ENCODE results near the gene SMAP1.

DNA sequence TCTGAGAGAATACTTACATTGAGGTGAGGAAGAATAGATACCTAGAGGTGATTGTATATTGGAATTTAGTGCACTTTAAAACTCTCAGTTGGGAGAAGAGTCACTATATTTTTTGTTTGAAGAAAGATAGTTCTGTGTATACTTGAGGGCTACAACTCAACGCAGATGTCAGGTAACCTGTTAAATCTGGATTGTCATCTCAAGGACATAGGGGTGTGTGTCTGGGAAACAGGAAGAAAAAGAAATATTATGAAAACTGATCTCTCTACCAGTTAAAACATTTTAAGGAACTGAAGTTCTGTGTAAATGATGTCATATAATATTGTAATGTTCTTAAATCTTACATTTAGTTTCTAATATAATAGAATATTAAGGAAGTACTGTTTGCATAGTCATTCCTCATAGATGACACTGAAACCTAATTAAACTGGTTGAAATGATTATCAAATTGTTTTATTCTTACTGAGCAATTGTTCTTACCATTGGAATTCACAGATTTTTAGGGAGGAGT lies 86.2 kb downstream of the SMAP1 start:
- TF ChIP-seq, protein P1, sequence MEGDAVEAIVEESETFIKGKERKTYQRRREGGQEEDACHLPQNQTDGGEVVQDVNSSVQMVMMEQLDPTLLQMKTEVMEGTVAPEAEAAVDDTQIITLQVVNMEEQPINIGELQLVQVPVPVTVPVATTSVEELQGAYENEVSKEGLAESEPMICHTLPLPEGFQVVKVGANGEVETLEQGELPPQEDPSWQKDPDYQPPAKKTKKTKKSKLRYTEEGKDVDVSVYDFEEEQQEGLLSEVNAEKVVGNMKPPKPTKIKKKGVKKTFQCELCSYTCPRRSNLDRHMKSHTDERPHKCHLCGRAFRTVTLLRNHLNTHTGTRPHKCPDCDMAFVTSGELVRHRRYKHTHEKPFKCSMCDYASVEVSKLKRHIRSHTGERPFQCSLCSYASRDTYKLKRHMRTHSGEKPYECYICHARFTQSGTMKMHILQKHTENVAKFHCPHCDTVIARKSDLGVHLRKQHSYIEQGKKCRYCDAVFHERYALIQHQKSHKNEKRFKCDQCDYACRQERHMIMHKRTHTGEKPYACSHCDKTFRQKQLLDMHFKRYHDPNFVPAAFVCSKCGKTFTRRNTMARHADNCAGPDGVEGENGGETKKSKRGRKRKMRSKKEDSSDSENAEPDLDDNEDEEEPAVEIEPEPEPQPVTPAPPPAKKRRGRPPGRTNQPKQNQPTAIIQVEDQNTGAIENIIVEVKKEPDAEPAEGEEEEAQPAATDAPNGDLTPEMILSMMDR (IDR thresholded peaks at IDR 0.05 in 4 of 5, conservative IDR thresholded peaks at IDR 0.05 in 1 of 5) = no peak
- TF ChIP-seq POLR2A (IDR thresholded peaks at IDR 0.05) = no peak
